DOHH2 (cell line): ENCODE results near the gene MALRD1.

ENCODE experiments used
- CTCF ChIP-seq: fragments of 200-600 bp; sonication (generic); IDR thresholded peaks from one replicate; pipeline ENCODE4 v1.5.1; 2014; ENCODE audit warnings: antibody characterized with exemption, mild to moderate bottlenecking, low read depth, low read length; ENCODE audit not compliant: poor library complexity, severe bottlenecking
- EZH2phosphoT487 ChIP-seq: fragments of 200-600 bp; sonication (generic); IDR thresholded peaks from 2 replicates; pipeline ENCODE4 v1.6.1; 2017; ENCODE audit warnings: borderline replicate concordance, mild to moderate bottlenecking, antibody characterized with exemption, low read length, moderate library complexity, mixed read lengths

GRCh38 chr10:19579761-19580545, 531.4 kb downstream of the MALRD1 start:
- TF ChIP-seq CTCF (no peak), EZH2phosphoT487 (no peak)
